ENCODE results near the gene R3HDM2.
A peak's percentile ranks its signal among the peaks of the same experiment; 100 is the strongest.
"Not testable (repeated sequence)": the region's sequence is repeated elsewhere in the genome, so short reads cannot be mapped to it uniquely, and the experiment has no call there.

The R3HDM2 gene

DNA sequence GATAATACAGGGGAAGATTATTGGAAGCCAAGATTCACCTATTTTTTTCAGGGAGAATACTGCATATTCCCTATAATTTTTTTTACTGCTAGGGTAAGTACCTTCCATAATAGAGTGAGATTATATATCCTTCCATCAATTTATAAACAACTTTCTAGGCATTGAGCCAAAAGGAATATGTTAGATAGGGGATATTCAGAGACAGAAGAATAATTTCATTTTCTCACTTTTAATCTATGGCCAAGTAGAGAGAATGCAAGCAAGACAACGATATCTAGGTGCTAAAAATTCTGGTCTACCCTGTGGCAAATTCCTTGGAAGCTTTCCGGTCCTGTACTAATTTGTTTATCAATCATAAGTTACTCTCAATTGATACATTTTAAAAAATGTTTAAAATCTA is 110.2 kb downstream of the R3HDM2 start:
- DNase-seq: no peak

DNA sequence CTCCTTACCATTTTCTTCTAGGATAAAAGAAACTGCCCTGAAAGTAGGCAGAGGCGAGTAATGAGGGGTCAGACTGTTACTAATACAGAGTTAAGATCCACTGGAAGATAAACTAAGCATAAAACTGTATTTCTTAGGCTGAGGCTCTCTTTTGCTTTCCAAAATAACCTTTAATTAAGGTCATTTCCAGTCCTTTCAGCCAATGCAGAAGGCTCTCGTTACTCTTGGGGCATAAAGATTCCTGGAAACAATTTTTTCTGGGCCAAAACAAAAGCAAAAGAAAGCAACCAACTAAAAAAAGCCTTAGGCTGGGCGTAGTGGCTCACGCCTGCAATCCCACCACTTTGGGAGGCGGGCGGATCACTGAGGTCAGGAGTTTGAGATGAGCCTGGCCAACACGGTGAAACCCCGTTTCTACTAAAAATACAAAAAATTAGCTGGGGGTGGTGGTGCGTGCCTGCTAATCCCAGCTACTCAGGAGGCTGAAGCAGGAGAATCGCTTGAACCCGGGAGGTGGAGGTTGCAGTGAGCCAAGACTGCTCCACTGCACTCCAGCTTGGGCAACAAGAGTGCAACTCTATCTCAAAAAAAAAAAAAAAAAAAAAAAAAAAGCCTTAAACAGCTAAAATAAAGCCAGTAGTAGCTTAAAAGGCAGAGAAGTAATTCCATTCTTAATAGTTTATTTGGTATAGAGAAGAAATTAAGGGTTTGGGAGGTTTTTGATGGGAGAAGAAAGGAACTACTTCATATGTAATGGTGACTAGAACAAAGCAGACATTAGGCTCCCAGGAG is 111.0 kb downstream of the R3HDM2 start:
- DNase-seq: no peak

DNA sequence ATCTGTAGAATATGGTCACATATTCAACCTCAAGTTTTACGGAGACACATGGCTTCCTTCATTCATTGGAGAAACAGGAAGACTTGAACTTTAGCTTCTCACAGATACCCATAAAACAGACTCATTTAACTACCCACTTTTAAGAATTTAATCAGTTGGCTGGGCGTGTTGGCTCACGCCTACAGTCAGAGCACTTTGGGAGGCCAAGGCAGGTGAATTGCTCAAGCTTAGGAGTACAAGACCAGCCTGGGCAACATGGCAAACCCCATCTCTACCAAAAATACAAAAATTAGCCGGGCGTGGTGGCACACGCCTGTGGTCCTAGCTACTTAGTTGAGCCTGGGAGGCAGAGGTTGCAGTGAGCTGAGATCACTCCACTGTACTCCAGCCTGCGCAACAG is 115.2 kb downstream of the R3HDM2 start:
- DNase-seq: no peak

DNA sequence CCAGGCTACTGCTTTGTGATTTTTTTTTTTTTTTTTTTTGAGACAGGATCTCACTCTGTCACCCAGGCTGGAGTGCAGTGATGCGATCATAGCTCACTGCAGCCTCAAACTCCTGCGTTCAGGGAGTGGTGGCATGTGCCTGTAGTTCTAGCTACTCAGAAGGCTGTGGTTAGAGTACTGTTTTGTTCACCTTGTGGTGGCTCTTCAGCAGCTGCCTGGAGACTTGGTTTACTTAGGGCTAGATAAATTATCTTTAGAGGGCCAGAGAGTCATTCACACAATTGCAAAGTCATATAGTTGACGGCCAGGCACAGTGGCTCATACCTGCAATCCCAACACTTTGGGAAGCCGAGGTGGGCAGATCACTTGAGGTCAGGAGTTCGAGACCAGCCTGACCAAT is 118.6 kb downstream of the R3HDM2 start:
- DNase-seq: not testable (repeated sequence)

DNA sequence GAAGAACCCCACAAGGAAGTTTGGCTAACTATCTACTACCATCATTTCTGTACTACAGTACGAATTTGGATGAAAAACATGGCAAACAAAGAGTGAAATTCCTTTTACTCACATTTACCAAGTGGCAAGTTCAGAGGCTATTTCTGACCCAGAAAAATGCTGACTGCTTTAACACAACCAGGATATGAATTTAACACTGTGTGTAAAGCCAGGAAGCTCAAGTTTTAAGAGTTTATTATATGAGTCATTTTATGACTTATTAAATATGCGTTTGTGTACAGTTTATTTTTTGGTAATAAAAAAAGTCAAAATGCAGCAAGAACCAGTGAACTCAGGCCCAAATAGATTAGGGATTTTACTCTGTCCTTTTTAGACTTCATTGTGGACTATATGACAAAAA is 121.4 kb downstream of the R3HDM2 start:
- DNase-seq: no peak

DNA sequence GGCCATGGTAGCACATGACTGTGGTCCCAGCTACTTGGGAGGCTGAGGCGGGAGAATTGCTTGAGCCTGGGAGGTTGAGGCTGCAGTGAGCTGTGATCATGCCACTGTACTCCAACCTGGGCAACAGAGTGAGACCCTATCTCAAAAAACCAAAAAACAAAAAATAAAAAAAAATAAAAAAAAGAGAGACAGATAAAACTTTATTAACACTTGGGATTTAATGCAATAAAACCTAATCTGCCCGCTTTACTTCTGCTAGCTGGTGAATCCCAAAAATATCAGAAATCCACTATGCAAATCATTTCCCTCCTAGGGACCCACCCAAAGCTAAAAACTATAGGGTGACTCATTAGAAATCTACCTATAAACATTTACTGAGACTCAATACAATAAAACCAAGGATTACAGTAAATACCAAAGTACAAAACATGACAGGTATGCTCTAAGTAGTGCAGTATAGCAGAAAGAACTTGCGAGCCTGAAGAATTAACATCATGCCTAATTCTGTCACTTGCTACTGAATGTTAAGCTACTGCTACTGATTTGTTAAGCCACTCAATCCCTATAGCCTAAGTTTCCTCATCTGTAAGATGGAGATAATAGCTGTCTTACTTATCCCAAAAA is 129.8 kb downstream of the R3HDM2 start:
- DNase-seq: no peak

DNA sequence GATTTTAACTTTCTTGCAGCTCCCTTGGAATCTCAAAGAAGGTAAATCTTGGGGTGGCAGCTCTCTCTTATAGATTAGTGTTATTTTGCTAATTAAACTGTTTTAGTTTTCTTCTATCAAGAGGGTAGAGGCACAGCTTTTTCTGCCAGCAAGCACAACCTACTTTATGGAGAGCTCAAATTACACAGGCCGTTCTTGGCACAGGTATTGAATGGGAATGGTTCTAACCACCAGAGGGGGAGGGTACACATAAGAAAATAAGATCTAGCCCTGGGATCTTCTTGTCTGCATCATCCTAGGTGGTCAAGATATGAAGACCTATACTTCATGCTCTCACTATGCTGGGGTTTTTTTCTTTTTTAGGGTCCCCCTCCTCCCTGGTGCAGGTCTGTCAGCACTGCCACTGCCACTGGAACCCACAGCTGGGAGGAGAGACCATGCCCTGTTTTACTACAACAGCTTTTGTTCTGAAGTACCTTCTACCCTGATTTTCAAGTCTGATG is 131.3 kb downstream of the R3HDM2 start:
- no peak for DNase-seq

DNA sequence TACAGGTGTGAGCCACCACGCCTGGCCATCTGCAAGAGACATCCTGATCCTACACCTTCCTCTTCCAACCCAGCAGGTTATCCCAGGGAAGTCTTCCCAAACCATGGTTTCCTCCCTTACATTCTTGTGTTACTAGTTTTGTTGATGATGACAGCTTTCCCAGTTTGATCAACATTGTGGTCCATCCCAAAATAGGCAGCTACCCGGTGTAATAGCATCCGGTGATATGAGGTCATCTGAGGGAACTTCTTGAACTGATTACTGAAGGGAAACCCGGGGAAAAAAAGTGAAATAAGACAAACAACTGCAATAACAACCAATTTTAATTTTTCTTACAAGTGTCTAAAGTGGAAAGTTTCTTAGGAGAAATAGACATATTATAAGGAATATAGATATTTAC is 134.6 kb downstream of the R3HDM2 start:
- no peak for DNase-seq

DNA sequence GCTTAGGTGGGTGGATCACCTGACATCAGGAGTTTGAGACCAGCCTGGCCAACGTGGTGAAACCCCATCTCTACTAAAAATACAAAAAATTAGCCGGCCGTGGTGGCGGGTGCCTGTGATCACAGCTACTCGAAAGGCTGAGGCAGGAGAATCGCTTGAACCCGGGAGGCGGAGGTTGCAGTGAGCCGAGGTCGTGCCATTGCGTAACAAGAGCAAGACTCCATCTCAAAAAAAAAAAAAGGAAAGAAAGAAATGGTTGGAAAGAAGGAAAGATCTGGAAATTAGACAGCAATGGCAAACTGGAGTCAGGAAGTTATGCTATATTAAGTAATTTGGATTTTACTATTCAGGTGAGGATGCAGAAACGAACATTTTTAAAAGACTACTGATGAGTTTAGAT is 148.8 kb downstream of the R3HDM2 start:
- not testable (repeated sequence) for DNase-seq

DNA sequence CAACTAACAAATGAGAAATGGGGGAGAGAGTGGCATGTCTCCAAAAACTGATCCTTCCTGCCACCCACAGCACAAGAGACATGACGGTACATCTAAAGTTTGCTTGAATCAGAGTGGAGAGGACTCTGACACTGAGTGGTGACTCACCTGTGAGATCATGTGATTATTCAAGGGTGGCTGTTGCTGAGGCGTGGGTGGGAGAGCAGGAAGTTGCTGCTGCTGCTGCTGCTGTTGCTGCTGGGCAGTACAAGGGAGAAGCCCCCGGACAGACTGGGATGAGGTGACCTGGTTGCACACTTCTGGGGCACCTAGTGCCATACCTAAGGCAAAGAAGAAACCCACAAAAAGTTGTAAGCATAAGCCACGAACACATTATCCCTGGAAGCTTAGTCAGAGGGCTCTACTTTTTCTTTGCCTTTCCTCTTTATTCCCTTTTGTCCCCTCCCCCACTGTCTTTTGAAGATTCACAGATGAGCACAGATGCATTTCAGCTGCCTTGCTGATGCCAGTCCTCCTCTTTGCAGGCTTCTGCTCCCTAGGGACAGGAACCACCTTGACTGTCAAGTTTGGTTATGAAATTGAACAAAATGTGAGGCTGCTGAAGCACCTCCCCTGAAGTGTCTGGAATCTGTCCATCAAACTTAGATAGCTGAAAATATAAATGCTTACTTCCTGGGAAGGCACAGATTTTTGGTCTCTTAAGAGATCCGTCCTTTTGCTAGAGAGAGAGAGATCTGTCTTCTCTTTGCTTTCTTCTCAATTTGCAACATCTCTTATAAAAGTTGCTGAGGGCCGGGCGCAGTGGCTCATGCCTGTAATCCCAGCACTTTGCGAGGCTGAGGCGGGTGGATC is 150.4 kb downstream of the R3HDM2 start:
- no peak for DNase-seq

DNA sequence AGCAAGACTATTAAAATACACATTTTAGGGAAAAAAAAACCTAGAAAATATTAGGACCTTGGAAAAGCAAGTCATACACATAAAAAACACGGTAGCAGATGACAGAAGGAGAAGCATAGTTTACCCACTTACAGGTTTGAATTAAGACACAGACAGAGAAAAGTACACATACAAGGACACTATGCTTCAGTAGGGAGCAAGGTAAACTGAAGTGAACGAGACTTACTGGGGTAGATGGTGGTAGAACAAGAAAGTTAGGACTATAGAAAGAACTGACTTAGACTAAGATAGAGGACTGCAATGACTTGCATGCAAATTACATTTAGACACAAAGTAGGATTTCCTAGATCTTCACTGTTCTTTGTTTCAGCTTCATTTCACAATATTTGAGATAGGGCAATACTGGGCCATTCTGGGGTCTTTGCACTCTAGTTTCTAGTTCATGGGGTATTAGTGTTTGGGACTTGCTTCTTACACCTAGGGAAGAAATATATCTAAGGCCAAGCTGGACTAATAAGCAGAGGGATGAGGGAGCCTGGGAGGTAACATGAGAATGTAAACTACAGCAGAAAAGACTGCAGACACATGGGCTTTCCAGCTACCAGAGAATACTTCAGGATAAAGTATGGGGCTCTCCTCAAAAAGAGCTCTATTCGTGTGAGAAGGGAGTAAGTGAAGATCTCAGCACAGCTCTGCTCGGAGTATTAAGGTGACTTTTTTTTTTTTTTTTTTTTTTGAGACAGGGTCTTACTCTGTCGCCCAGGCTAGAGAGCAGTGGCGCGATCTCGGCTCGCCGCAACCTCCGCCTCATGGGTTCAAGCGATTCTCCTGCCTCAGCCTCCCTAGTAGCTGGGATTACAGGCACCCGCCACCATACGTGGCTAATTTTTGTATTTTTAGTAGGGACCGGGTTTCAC is 152.1 kb downstream of the R3HDM2 start:
- no peak for DNase-seq

DNA sequence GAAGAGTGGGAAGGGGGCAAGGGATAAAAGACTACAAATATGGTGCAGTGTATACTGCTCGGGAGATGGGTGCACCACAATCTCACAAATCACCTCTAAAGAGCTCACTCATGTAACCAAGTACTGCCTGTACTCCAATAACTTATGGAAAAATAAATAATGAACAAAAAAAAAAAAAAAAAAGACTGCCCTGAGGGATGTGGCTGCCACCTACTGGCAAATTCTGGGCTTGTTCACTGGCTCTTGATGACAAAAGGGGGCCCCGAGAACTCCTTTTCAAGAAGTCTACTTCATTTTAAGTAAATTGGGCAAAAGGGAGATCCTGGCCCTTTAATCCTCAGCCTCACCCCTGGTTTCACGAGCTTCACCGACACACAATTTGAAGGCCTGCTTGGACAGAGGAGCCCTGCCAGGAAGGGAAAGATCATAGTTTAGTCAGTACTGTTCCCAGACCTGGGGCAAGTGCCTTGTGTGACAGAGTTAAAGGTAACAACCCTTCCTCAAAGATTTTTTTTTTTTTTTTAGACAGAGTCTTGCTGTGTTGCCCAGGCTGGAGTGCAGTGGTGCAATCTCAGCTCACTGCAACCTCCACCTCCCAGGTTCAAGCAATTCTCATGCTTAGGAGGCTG is 153.8 kb downstream of the R3HDM2 start:
- DNase-seq: peak; percentile 21

DNA sequence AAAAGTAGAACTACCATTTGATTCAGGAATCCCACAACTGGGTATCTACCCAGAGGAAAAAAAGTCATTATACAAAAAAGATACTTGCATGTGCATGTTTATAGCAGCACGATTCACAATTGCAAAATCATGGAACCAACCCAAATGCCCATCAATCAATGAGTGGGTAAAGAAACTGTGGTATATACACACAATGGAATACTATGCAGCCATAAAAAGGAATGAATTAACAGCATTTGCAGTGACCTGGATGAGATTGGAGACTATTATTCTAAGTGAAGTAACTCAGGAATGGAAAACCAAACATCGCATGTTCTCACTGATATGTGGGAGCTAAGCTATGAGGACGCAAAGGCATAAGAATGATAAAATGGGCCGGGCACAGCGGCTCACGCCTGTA is 154.6 kb downstream of the R3HDM2 start:
- DNase-seq: not testable (repeated sequence)

DNA sequence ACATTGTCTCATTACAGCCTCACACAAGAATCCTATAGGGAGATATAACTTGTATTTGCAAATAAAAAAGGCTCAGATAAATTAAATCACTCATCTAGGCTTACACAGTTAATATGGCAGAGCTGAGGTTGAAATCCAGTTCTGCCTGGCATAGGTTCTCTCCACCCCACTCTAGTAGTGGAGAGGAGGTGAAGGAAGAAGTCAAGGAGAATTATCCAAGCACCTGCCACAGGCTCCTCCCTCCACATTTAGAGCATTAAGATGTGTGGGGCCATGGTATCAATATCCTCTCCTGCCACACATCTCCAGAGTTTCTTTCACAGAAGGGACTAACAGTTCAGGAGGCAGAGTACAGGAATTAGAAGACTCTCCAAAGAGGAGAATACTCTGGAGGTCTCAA is 157.3 kb downstream of the R3HDM2 start:
- no peak for DNase-seq

DNA sequence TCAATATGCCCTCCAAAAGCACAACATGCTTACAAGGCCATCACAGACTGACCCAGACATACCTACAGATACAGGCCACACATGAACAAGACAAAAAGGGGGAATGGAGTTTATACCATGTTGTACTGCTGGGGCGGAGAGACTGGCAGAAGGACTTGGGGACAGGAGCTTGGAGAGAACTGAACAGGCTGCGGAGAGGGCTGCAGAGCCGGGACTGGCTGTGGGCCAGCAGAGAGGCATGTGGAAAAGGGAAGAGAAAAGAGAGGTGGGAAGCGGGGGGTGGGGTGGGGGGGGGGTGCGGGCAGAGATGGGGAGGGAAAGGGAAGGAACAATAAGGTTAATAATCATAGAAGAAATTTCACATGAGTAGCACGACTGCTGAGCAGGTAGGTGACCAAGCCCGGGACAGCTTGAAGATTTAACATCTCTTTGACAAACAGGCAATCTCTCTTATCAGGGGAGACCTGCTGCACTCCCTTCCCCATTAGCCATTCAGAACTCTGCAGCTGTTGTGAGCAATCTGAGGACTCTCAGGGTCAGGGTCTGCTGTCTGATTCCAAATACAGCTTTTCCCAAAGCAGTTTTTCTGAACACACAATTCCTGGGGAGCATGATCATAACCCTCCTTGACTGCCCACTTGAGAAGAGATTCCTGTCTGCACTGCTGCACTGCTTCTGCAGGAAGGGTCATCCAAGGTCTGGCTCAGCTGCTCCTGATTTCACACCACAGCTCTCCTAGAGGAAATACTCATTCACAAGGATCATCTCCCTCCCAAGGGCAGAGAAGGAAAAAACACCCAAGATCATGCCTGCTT is 158.3 kb downstream of the R3HDM2 start:
- DNase-seq: no peak

DNA sequence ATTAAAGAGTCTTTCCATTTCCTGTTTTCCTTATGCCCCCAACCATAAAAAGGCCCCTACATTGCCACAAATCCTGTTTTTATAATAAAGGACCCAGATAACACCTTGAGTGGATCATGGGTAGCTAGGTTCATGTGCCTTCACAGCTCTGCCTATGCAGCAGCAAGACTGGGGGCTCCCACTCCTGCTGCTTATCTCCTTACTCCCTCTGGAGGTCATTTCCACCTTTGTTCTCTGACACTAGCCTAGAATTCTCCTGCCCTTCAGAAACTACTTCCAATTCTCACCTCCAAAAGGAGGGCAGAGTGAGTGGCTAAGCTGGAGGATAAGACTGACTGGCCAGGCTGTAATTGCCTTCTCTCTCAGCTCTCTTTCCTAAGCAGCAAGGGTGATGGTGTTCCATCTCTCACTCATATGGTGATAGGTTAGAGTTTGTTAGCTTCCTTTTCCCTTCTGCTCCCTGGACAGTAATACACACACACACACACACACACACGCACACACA is 159.8 kb downstream of the R3HDM2 start:
- DNase-seq: no peak

DNA sequence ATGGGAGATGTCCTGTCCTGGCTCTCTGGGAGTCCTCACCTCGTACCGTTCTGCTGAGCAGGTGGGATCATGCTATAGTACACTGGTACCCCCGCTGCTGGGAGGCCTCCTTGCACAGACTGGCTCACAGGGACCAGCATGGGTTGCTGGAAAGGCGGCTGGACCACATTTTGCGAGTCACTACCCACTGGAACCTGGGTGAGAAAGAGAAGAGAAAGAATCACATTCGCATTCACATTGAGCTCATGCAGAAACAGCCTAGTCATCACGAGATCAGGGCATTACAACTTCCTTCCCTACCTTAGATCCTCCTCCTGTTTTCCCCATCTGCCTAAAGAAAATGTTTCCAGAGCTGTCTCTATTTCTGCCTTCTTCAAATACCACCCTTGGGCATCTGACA is 162.6 kb downstream of the R3HDM2 start:
- no peak for DNase-seq

DNA sequence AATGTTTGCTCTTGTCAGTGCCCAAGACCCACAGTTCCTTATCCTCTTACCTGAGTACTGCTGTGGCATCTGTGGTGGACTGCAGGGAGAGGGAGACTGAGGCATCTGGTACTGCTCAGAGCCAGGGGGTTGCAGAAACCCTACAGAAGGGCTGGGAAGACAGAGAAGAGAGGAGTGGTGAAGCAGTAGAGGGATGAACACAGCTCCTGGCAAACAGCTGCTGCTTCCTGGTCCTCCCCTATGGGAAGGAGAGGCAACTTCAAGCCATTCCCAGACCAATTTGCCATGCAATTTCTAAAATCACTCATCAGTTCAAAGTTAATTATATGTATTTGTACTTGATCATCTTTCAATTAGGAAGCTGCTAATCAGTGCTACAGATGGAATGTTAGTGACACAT is 164.2 kb downstream of the R3HDM2 start:
- no peak for DNase-seq

DNA sequence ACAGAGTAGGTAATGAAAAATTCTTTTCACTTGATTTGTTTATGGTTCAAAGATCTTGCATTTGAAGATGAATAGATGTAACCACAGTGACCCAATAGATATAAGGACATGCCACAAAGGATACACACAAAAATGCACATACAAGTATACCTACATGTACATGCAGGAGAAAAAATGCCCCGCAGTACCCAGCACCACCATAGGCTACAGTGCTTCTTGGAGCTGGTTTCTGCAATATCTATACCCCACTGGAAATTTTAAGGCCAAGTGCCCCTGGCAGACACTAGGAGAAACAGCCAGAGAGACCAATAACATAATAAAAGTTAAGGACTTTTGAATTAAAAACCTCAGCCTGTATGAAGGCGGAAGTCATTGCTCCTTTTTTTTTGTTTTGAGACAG is 167.7 kb downstream of the R3HDM2 start:
- no peak for DNase-seq

DNA sequence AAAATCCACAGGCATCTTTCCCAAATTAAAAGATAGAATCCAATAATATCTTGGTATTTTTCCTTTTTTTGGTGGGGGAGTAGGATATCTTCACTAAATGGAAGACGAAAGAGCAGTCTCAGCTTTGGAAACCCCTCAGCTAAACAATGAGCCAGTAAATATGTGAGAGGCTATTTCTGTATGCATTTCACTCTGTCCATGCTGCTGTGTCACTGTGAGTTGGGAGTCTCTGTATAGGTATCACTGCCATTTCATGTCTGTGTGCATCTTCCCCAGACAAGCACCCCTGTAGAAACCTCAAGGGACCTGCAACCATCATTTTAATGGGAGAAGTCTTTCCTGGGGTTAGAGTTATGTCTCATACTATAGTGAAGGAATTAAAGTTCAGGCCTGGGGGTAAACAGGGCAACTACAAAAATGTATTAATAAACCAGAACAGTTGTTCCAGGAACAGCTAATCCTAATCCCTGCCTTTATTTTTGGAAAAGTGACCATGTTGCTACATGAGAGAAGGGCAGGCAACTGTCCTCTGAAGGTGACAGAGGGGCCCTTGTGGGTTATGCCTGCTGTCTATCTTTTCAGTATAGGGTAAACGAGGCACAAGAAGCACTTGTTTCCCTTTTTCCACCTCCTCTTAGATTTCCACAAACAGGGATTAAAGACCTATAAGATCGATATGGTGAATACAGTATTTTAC is 168.6 kb downstream of the R3HDM2 start:
- no peak for DNase-seq
